ENCODE data around the gene FCHO2. TPM values are rescaled to one million over a fixed set of nuclear protein-coding genes. Genes with fewer than 3 reads are reported as not detected.

The FCHO2 gene
- total RNA-seq, result 10 to 100 TPM; 11.7 to 22.8 (median 14.8) TPM
- long read RNA-seq, partial matches to known transcripts, result 2 of 3 reads
- long read RNA-seq, other reads (novel, unspliced or antisense), result 1 of 3 reads

GRCh38 chr5:72955768-72956323 lies at the start of gene FCHO2:
Gene FCHO2, plus strand, starts transcription at chr5:72956041. Its CDS starts 56 bp downstream, at chr5:72956097.
- H3K9me3 ChIP-seq, result no peaks in the 10 kb centered on the region
- TF ChIP-seq POLR2A (IDR thresholded peaks at IDR 0.05), result peak; percentile 75
- peak; percentile 65 to 95 (median 81) for TF ChIP-seq CTCF (IDR thresholded peaks at IDR 0.05)
- no peaks in the 10 kb centered on the region for H3K36me3 ChIP-seq
- H3K27ac ChIP-seq, result peak within 1 kb of the TSS; percentile 92 to 97 (median 94)
- peaks cover 0 to 14% (median 0%) of the 10 kb centered on the region in 4 donors for H3K4me1 ChIP-seq
- DNase-seq (peak; percentile 99 to 100 (median 100)), ATAC-seq (peak; percentile 90 to 95 (median 92))
- intact Hi-C loops (cut with DNase I), result no loop called here
- H3K27me3 ChIP-seq, result no peaks in the 10 kb centered on the region
- WGBS (ENCODE audit: insufficient coverage, low coverage, low lambda C conversion rate, missing lambda C conversion rate), result 0% methylated on average over 9 of the region's 64 CpGs
- peak within 1 kb of the TSS; percentile 76 to 80 (median 76) for H3K4me3 ChIP-seq

GRCh38 chr5:72906806-72907205 lies 49.0 kb upstream of the FCHO2 start:
- H3K4me3 ChIP-seq, result no peak overlapping the region
- no peak for DNase-seq
- no peaks in the 10 kb centered on the region for H3K27me3 ChIP-seq
- H3K9me3 ChIP-seq, result no peaks in the 10 kb centered on the region
- no peak overlapping the region for H3K27ac ChIP-seq
- no peaks in the 10 kb centered on the region for H3K4me1 ChIP-seq
- intact Hi-C loops (cut with DNase I), result no loop called here
- TF ChIP-seq CTCF (IDR thresholded peaks at IDR 0.05) (no peak), POLR2A (IDR thresholded peaks at IDR 0.05) (no peak)
- peaks cover 0 to 70% (median 24%) of the 10 kb centered on the region in 4 donors for H3K36me3 ChIP-seq
- ATAC-seq, result no peak

GRCh38 chr5:72908664-72909063 lies 47.2 kb upstream of the FCHO2 start:
- TF ChIP-seq POLR2A (IDR thresholded peaks at IDR 0.05) (no peak), CTCF (IDR thresholded peaks at IDR 0.05) (no peak)
- Histone ChIP-seq H3K27me3 (no peaks in the 10 kb centered on the region), H3K9me3 (no peaks in the 10 kb centered on the region), H3K36me3 (peaks cover 0 to 52% (median 23%) of the 10 kb centered on the region in 4 donors), H3K27ac (no peak overlapping the region), H3K4me3 (no peak overlapping the region), H3K4me1 (no peaks in the 10 kb centered on the region)
- ATAC-seq, result no peak
- whole genome bisulfite sequencing (ENCODE audit: insufficient coverage, low coverage, low lambda C conversion rate, missing lambda C conversion rate), result 86% methylated on average over 6 of the region's 6 CpGs
- DNase-seq, result no peak
- intact Hi-C loops (cut with DNase I), result no loop called here

GRCh38 chr5:72917371-72917776 lies 38.5 kb upstream of the FCHO2 start:
- TF ChIP-seq POLR2A (IDR thresholded peaks at IDR 0.05), result no peak
- TF ChIP-seq CTCF (IDR thresholded peaks at IDR 0.05), result no peak
- Histone ChIP-seq H3K4me1 (no peaks in the 10 kb centered on the region), H3K36me3 (no peaks in the 10 kb centered on the region), H3K27ac (no peak overlapping the region), H3K27me3 (no peaks in the 10 kb centered on the region), H3K4me3 (no peak overlapping the region), H3K9me3 (no peaks in the 10 kb centered on the region)
- DNase-seq (no peak), ATAC-seq (no peak)
- intact Hi-C loops (cut with DNase I), result no loop called here
- 100% methylated on average over 1 of the region's 1 CpG for WGBS (ENCODE audit: insufficient coverage, low coverage, low lambda C conversion rate, missing lambda C conversion rate)
